Keratinocyte (primary cell): ENCODE measurements around the gene PRDM10.

Experiments used
- CTCF ChIP-seq, 3 experiments: IDR thresholded peaks in 1 of 3; conservative IDR thresholded peaks in 1 of 3; optimal IDR thresholded peaks in 1 of 3; 2 replicates in 2 of 3; 3 replicates in 1 of 3; pipeline versions ENCODE3 to v1.5.1; 2011; ENCODE audit warnings: low read length in 3 of 3, mild to moderate bottlenecking in 3 of 3, moderate library complexity in 2 of 3, control low read depth in 1 of 3, inconsistent platforms in 1 of 3; ENCODE audit not compliant: insufficient read depth in 2 of 3; ENCODE audit errors: extremely low read depth in 1 of 3
- EZH2 ChIP-seq: IDR thresholded peaks from one replicate; pipeline ENCODE4 v1.6.1; 2012; ENCODE audit warnings: inconsistent platforms, mild to moderate bottlenecking, low read length, moderate library complexity

GRCh38 chr11:129928923-129929692, 73.5 kb downstream of the PRDM10 start:
- TF ChIP-seq CTCF (optimal IDR thresholded peaks at IDR 0.05 in 1 of 3, IDR thresholded peaks at IDR 0.05 in 1 of 3, conservative IDR thresholded peaks at IDR 0.05 in 1 of 3; ENCODE audit: extremely low read depth in 1 of 3, insufficient read depth in 2 of 3, low read length in 3 of 3), result no peak
- TF ChIP-seq EZH2, result no peak
